GM13977 (cell line): Measurements from ENCODE around the gene DPCD.

Experiments used
- DNase-seq: peaks from one replicate; pipeline ENCODE4 v3.0.0; 2012; ENCODE audit warnings: low spot score
- CTCF ChIP-seq: IDR thresholded peaks from 2 replicates; pipeline ENCODE4 v1.5.1; 2012; ENCODE audit warnings: mild to moderate bottlenecking, control low read depth; ENCODE audit not compliant: insufficient read depth; ENCODE audit errors: extremely low read depth, missing control alignments
- in situ Hi-C: fragments of 300-500 bp; cut with MboI; formaldehyde crosslinking; loops from one replicate; pipeline ENCODE4 v1.12.0; 2022; ENCODE audit warnings: low sequenced_read_pairs, low pct_unique_long_range_greater_than_20kb, mixed read lengths, inconsistent platforms; ENCODE audit not compliant: unreplicated experiment

The DPCD gene

GRCh38 chr10:101575580-101576210, 12.4 kb upstream of the DPCD start:
- peak; percentile 18 for DNase-seq
- in situ Hi-C loops: no loop called here
- TF ChIP-seq CTCF: no peak

DNA sequence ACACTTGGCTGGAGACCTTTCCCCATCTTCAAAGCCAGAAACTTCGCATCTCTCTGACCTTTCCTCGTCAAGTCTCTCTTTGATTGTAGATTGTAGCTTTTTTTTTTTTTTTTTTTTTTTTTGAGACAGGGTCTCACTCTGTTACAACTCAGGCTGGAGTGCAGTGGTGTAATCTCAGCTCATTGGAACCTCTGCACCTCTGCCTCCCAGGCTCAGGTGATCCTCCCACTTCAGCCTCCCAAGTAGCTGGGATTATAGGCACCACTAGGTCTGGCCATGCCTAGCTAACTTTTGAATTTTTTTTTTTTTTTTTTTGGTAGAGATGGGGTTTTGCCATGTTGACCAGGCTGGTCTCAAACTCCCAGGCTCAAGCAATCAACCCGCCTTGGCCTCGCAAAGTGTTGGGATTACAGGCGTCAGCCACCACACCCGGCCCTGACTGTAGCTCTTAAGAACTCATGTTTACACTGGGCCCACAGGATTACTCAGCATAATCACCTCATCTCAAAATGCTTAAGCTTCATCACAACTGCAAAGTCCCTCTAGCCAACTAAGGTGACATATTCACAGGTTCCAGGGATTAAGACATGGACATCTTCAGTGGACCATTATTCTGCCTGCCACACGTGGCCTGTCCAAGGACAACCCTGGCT, 11.8 kb upstream of the DPCD start:
- in situ Hi-C loops: no loop called here
- no peak for TF ChIP-seq CTCF
- no peak for DNase-seq

- TF ChIP-seq CTCF: no peak
- in situ Hi-C loops: no loop called here
- peak; percentile 17 for DNase-seq
Observed at GRCh38 chr10:101577121-101577871, 10.8 kb upstream of the DPCD start.

GRCh38 chr10:101578192-101578591, 9.9 kb upstream of the DPCD start:
- DNase-seq: peak; percentile 15
- in situ Hi-C loops: no loop called here
- TF ChIP-seq CTCF: no peak

- in situ Hi-C loops: no loop called here
- TF ChIP-seq CTCF: no peak
- peak; percentile 12 for DNase-seq
Observed at GRCh38 chr10:101578803-101579515, 9.2 kb upstream of the DPCD start.

GRCh38 chr10:101579516-101579870, 8.6 kb upstream of the DPCD start:
- no peak for DNase-seq
- in situ Hi-C loops: no loop called here
- TF ChIP-seq CTCF: no peak
